Loucy (cell line): ENCODE measurements around the gene MALL.
"Not testable (repeated sequence)": the region's sequence is repeated elsewhere in the genome, so short reads cannot be mapped to it uniquely, and the experiment has no call there.

Experiments
- EZH2phosphoT487 ChIP-seq: fragments of 200-600 bp; IDR thresholded peaks from 2 replicates; pipeline ENCODE4 v1.6.1; 2018; ENCODE audit warnings: antibody characterized with exemption, mild to moderate bottlenecking, moderate library complexity, borderline replicate concordance
- TF ChIP-seq, protein P1 (sequence below): fragments of 200-600 bp; sonication (generic); conservative IDR thresholded peaks from 2 replicates; pipeline ENCODE4 v1.5.1; 2014; ENCODE audit warnings: mild to moderate bottlenecking, antibody characterized with exemption, low read length

DNA sequence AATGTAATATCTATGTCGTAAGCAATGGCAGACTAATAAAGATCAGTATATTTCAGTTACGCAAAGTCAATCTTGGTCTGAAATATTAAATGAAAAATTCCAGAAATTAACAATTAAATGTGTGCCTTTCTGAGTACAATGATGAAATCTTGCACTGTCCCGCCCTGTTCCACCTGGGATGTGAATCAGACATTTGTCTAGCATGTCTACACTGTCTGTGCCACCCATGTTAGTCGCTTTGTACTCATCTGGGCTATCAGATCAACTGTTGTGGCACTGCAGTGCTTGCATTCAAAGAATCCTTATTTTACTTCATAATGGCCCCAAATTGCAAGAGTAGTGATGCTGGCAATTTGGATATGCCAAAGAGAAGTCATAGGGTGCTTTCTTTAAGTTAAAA lies 25.5 kb downstream of the MALL start:
- TF ChIP-seq, protein P1, sequence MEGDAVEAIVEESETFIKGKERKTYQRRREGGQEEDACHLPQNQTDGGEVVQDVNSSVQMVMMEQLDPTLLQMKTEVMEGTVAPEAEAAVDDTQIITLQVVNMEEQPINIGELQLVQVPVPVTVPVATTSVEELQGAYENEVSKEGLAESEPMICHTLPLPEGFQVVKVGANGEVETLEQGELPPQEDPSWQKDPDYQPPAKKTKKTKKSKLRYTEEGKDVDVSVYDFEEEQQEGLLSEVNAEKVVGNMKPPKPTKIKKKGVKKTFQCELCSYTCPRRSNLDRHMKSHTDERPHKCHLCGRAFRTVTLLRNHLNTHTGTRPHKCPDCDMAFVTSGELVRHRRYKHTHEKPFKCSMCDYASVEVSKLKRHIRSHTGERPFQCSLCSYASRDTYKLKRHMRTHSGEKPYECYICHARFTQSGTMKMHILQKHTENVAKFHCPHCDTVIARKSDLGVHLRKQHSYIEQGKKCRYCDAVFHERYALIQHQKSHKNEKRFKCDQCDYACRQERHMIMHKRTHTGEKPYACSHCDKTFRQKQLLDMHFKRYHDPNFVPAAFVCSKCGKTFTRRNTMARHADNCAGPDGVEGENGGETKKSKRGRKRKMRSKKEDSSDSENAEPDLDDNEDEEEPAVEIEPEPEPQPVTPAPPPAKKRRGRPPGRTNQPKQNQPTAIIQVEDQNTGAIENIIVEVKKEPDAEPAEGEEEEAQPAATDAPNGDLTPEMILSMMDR, result not testable (repeated sequence)
- not testable (repeated sequence) for TF ChIP-seq EZH2phosphoT487
